PC-3 (cell line): Measurements from ENCODE around the gene DERA.

Experiments used
- EZH2phosphoT487 ChIP-seq: fragments of 300-600 bp; sonication (generic); IDR thresholded peaks from 2 replicates; pipeline ENCODE4 v1.6.1; 2018; ENCODE audit warnings: mild to moderate bottlenecking, antibody characterized with exemption, low read length, borderline replicate concordance
- TF ChIP-seq, protein P1 (sequence below): fragments of 300-600 bp; sonication (generic); conservative IDR thresholded peaks from 2 replicates; pipeline ENCODE4 v1.5.1; 2017; ENCODE audit warnings: antibody characterized with exemption, low read depth, mild to moderate bottlenecking, low read length

DNA sequence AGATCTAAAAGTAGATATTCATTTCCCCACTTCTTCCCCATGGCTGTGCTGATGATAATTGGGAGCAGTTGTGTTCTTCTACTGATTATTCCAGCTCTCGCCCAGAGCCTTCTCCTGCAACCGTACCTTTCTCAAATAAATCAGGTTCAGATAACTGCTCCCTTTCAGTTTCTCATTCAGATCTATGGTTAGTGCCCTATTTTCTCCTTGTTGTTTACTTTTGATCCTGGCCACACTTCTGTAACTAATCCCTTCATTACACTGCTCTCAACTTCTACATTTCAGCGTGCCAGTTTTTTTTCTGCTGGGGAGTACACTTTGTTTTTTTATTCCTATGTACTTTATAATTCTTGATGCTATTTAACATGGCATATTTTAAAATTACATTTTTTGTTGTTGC lies 31.7 kb upstream of the DERA start:
- TF ChIP-seq, protein P1, sequence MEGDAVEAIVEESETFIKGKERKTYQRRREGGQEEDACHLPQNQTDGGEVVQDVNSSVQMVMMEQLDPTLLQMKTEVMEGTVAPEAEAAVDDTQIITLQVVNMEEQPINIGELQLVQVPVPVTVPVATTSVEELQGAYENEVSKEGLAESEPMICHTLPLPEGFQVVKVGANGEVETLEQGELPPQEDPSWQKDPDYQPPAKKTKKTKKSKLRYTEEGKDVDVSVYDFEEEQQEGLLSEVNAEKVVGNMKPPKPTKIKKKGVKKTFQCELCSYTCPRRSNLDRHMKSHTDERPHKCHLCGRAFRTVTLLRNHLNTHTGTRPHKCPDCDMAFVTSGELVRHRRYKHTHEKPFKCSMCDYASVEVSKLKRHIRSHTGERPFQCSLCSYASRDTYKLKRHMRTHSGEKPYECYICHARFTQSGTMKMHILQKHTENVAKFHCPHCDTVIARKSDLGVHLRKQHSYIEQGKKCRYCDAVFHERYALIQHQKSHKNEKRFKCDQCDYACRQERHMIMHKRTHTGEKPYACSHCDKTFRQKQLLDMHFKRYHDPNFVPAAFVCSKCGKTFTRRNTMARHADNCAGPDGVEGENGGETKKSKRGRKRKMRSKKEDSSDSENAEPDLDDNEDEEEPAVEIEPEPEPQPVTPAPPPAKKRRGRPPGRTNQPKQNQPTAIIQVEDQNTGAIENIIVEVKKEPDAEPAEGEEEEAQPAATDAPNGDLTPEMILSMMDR, result no peak
- TF ChIP-seq EZH2phosphoT487, result no peak
